ENCODE measurements around the gene ATP7A. TPM values are rescaled to one million over a fixed set of nuclear protein-coding genes. Genes with fewer than 3 reads are reported as not detected.

The ATP7A gene
- total RNA-seq, 2 donors from 2014 or later: 6.3 to 7.5 TPM

DNA sequence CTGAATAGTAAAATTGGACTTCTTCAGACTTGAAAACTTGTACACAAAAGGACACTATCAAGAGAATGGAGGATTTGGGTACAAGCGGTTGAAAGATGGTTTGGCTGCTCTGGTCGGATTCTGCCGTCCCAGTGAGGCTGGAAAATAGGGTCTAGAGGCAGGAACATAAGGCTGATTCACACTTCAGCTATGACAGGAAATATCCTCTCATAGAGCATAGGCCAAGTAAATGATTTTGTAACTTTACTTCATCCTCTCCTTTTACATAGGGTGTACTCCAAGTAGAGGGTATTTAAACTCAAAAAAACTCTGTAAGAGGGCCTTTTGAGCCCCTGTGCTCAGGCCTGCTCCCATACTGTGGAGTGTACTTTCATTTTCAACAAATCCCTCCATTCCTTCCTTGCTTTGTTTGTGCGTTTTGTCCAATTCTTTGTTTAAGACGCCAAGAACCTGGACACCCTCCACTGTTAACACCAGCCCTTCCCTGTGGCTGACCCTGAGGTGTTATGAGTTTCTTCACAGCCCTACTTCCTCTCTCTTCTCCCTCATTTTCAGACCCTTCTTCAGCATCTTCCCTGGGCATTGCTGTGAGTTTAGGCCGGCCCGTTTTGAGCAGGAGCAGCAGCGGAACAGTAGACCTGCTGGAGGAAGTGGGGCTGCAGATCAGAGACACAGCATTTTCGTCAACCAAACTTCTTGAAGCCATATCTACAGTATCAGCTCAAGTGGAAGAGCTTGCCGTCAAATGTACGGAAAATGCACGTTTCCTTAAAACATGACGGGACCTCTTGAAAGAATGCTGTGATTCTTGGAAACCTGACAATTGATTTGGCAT, 51.8 kb downstream of the ATP7A start:
- Histone ChIP-seq H3K4me3 (no peak overlapping the region), H3K4me1 (no peaks in the 10 kb centered on the region), H3K27ac (no peak overlapping the region), H3K9me3 (peaks cover 0 to 18% of the 10 kb centered on the region in 2 donors), H3K36me3 (no peaks in the 10 kb centered on the region), H3K27me3 (no peaks in the 10 kb centered on the region)
- no peak for DNase-seq (ENCODE audit: low spot score)
- TF ChIP-seq, protein P1, sequence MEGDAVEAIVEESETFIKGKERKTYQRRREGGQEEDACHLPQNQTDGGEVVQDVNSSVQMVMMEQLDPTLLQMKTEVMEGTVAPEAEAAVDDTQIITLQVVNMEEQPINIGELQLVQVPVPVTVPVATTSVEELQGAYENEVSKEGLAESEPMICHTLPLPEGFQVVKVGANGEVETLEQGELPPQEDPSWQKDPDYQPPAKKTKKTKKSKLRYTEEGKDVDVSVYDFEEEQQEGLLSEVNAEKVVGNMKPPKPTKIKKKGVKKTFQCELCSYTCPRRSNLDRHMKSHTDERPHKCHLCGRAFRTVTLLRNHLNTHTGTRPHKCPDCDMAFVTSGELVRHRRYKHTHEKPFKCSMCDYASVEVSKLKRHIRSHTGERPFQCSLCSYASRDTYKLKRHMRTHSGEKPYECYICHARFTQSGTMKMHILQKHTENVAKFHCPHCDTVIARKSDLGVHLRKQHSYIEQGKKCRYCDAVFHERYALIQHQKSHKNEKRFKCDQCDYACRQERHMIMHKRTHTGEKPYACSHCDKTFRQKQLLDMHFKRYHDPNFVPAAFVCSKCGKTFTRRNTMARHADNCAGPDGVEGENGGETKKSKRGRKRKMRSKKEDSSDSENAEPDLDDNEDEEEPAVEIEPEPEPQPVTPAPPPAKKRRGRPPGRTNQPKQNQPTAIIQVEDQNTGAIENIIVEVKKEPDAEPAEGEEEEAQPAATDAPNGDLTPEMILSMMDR (IDR thresholded peaks at IDR 0.05): no peak

DNA sequence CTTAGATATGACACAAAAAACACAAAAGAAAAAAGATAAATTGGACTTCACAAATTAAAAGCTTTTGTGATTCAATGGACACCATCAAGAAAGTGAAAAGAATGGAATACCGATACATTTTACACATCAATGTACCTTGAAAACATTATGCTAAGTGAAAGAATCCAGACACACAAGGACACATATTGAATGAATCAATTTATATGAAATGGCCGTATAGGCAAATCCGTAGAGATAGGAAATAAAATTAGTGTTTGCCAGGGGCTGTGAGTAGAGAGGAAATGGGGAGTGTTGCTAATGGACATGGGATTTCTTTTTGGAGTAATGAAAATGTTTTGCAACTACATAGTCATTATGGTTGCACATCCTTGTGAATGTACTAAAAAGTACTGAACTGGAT, 55.9 kb downstream of the ATP7A start:
- H3K9me3 ChIP-seq: no peaks in the 10 kb centered on the region
- no peak for DNase-seq (ENCODE audit: low spot score)

GRCh38 chrX:77967631-77968030, 57.1 kb downstream of the ATP7A start:
- TF ChIP-seq, protein P1 (IDR thresholded peaks at IDR 0.05): no peak
- no peak overlapping the region for H3K4me3 ChIP-seq
- H3K4me1 ChIP-seq: no peaks in the 10 kb centered on the region
- no peaks in the 10 kb centered on the region for H3K36me3 ChIP-seq
- H3K27me3 ChIP-seq: no peaks in the 10 kb centered on the region
- no peak for DNase-seq (ENCODE audit: low spot score)
- H3K27ac ChIP-seq: no peak overlapping the region
- H3K9me3 ChIP-seq: no peaks in the 10 kb centered on the region

More for the DNA sequence above, 55.9 kb downstream of the ATP7A start:
- Histone ChIP-seq H3K4me1 (no peaks in the 10 kb centered on the region), H3K27ac (no peak overlapping the region), H3K4me3 (no peak overlapping the region), H3K36me3 (no peaks in the 10 kb centered on the region), H3K27me3 (no peaks in the 10 kb centered on the region)
- TF ChIP-seq, protein P1 (IDR thresholded peaks at IDR 0.05): no peak

DNA sequence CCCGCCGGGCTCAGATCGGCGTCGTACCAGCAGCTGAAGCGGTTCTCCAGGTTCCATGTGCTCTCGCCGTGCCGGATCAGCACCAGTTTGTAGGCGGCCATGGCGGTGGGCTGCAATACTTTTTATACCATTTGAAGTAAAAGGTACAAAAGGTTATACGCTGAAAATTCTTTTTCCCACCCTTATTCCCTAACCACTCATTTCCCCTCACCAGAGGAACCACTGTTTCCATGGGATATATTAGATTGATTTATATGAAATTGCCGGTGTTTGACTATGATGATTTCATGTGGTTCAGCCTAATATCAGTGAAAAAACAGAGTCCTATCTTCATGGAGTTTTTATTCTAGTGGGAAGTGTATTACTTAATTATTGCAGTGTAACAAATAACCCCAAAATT, 59.0 kb downstream of the ATP7A start, which contains the start of gene PGAM4:
PGAM4 (minus strand) TSS at position 101 of the 400 bp plus-strand sequence; CDS start at position 101, 0 bp downstream.
- Histone ChIP-seq H3K4me1 (no peaks in the 10 kb centered on the region), H3K9me3 (no peaks in the 10 kb centered on the region), H3K27me3 (no peaks in the 10 kb centered on the region), H3K4me3 (no peak within 1 kb of the TSS), H3K36me3 (no peaks in the 10 kb centered on the region), H3K27ac (no peak within 1 kb of the TSS)
- DNase-seq (ENCODE audit: low spot score): no peak
- TF ChIP-seq, protein P1 (IDR thresholded peaks at IDR 0.05): no peak

- Histone ChIP-seq H3K9me3 (no peaks in the 10 kb centered on the region), H3K27ac (no peak overlapping the region), H3K4me1 (no peaks in the 10 kb centered on the region), H3K36me3 (no peaks in the 10 kb centered on the region), H3K4me3 (no peak overlapping the region), H3K27me3 (no peaks in the 10 kb centered on the region)
- no peak for DNase-seq (ENCODE audit: low spot score)
- TF ChIP-seq, protein P1 (IDR thresholded peaks at IDR 0.05): no peak
Observed at GRCh38 chrX:77975755-77976154, 65.3 kb downstream of the ATP7A start.
